Ovary (tissue), 9 donors: ENCODE results near the gene MYO9B. TPM values are rescaled to one million over a fixed set of nuclear protein-coding genes. Genes with fewer than 3 reads are reported as not detected.

Experiments used
- DNase-seq, 5 donors: peaks; one replicate each; pipeline ENCODE4 v3.0.0-alpha.2; 2019 to 2020
- H3K27ac ChIP-seq, 2 donors: fragments of 200-600 bp; one replicate each; pipeline versions ENCODE4 v1.5.1 to v1.8.0; 2019 to 2022
- H3K27me3 ChIP-seq: fragments of 200-600 bp; one replicate; pipeline ENCODE4 v1.8.0; 2022
- H3K36me3 ChIP-seq: fragments of 200-600 bp; sonication (generic); one replicate; pipeline ENCODE4 v1.5.1; 2019
- H3K4me1 ChIP-seq: one replicate; pipeline ENCODE4 v1.8.1; 2013; ENCODE audit warnings: mild to moderate bottlenecking, moderate library complexity; ENCODE audit not compliant: insufficient read depth
- H3K4me3 ChIP-seq: fragments of 200-600 bp; sonication (generic); one replicate; pipeline ENCODE4 v1.5.1; 2017
- H3K9me3 ChIP-seq, 2 donors: fragments of 200-600 bp in 1 of 2; sonication (generic) in 1 of 2; one replicate each; pipeline versions ENCODE4 v1.5.1 to v1.8.1; 2013 to 2019; ENCODE audit warnings: mild to moderate bottlenecking in 1 of 2, moderate library complexity in 1 of 2
- CTCF ChIP-seq, 3 donors: fragments of 450-650 bp in 2 of 3; fragments of 200-600 bp in 1 of 3; IDR thresholded peaks; one replicate each; pipeline versions ENCODE4 v1.5.1 to v1.8.0; 2016 to 2022; ENCODE audit warnings: antibody characterized with exemption in 3 of 3, mild to moderate bottlenecking in 1 of 3
- EP300 ChIP-seq: sonication (generic); formaldehyde crosslinking; IDR thresholded peaks from one replicate; pipeline ENCODE4 v1.6.1; 2017; ENCODE audit warnings: antibody characterized with exemption
- POLR2A ChIP-seq: fragments of 450-650 bp; IDR thresholded peaks from one replicate; pipeline ENCODE4 v1.6.1; 2017; ENCODE audit warnings: antibody characterized with exemption, mild to moderate bottlenecking, moderate library complexity
- WGBS, 3 donors: extraction: QIAGEN DNeasy Blood & Tissue Kit in 1 of 3; methylation state at CpG; one replicate each; pipeline versions ENCODE4 v1.1.5 to v1.1.7; 2013 to 2017; 5-methylcytosine and 5-hydroxymethylcytosine counted together
- intact Hi-C, 4 donors: fragments of 100-400 bp; cut with DNase I; formaldehyde crosslinking; loops; one replicate each; pipeline versions ENCODE4 v1.11.0 to v1.15.1; 2022 to 2023
- polyA plus RNA-seq, 2 donors: library from polyadenylated mRNA; stranded (reverse); fragments of 200-250 nt in 1 of 2; fragments of 350-450 nt in 1 of 2; fragmentation: Illumina TruSeq in 1 of 2; extraction: RNeasy Lipid Tissue Mini Kit (QIAGEN cat#74804) in 1 of 2; gene quantifications; one replicate each; pipeline ENCODE4 v1.2.3, GENCODE V29; 2013 to 2014
- total RNA-seq, 7 donors: library from RNA; depleted of rRNA in 2 of 7; stranded (reverse); fragments of >200 nt in 2 of 7; fragmentation: NEBNext Ultra II Directional in 3 of 7; extraction: Animal tissue kit (Norgen Biotek cat#: 25700) in 3 of 7; gene quantifications; one replicate each; pipeline versions ENCODE4 v1.1.0 to v1.2.4, GENCODE V29; 2016 to 2023
- donor health status: DM: no; HTN: no; CAD: no; lungs with moderate emphysema.
- donor health status: DM: no; HTN: no; CAD: no.
- donor health status: Bipolar disorder and iron deficiency.
- donor health status: DM: yes; HTN: yes; CAD: no.
- donor health status: DM: no; HTN: no; CAD: no.
- donor health status: DM: yes; HTN: yes; CAD: no.

The MYO9B gene
- total and polyA plus RNA-seq, 9 donors = 17.9 to 56.3 (median 34.1) TPM

GRCh38 chr19:17170538-17171297, 95.1 kb downstream of the MYO9B start:
- intact Hi-C loops = no loop called here
- no peaks in the 10 kb centered on the region for H3K4me1 ChIP-seq
- no peaks in the 10 kb centered on the region for H3K27me3 ChIP-seq
- WGBS, 3 donors = 83 to 88% (median 85%) methylated on average over 13 of the region's 13 CpGs
- H3K27ac ChIP-seq = no peak overlapping the region
- H3K4me3 ChIP-seq = no peak overlapping the region
- TF ChIP-seq EP300 (no peak), POLR2A (no peak), CTCF (IDR thresholded peaks at IDR 0.05) (no peak)
- H3K9me3 ChIP-seq = no peaks in the 10 kb centered on the region
- no peaks in the 10 kb centered on the region for H3K36me3 ChIP-seq
- DNase-seq = no peak

- intact Hi-C loops = no loop called here
- no peaks in the 10 kb centered on the region for H3K27me3 ChIP-seq
- H3K36me3 ChIP-seq = no peaks in the 10 kb centered on the region
- 87 to 91% (median 89%) methylated on average over 8 of the region's 8 CpGs for WGBS, 3 donors
- no peak overlapping the region for H3K4me3 ChIP-seq
- TF ChIP-seq CTCF (IDR thresholded peaks at IDR 0.05) (no peak), EP300 (no peak), POLR2A (no peak)
- no peaks in the 10 kb centered on the region for H3K4me1 ChIP-seq
- no peak for DNase-seq
- H3K27ac ChIP-seq = no peak overlapping the region
- H3K9me3 ChIP-seq = no peaks in the 10 kb centered on the region
Observed at GRCh38 chr19:17171874-17172273, 96.3 kb downstream of the MYO9B start.

GRCh38 chr19:17172624-17173345, 97.2 kb downstream of the MYO9B start:
- no peaks in the 10 kb centered on the region for H3K36me3 ChIP-seq
- no peak overlapping the region for H3K27ac ChIP-seq
- H3K9me3 ChIP-seq = no peaks in the 10 kb centered on the region
- no peak overlapping the region for H3K4me3 ChIP-seq
- 87 to 89% (median 88%) methylated on average over 32 to 33 of the region's 33 CpGs for WGBS, 3 donors
- no peaks in the 10 kb centered on the region for H3K27me3 ChIP-seq
- no peak for DNase-seq
- intact Hi-C loops = no loop called here
- H3K4me1 ChIP-seq = no peaks in the 10 kb centered on the region
- no peak for TF ChIP-seq CTCF (IDR thresholded peaks at IDR 0.05)
- TF ChIP-seq EP300 = no peak
- TF ChIP-seq POLR2A = no peak

GRCh38 chr19:17178291-17178690, 102.7 kb downstream of the MYO9B start:
- 91 to 95% (median 94%) methylated on average over 10 of the region's 10 CpGs for WGBS, 3 donors
- no peaks in the 10 kb centered on the region for H3K36me3 ChIP-seq
- H3K27ac ChIP-seq = no peak overlapping the region
- no peaks in the 10 kb centered on the region for H3K9me3 ChIP-seq
- no peak overlapping the region for H3K4me3 ChIP-seq
- no peaks in the 10 kb centered on the region for H3K4me1 ChIP-seq
- H3K27me3 ChIP-seq = no peaks in the 10 kb centered on the region
- intact Hi-C loops = no loop called here
- no peak for DNase-seq
- TF ChIP-seq CTCF (IDR thresholded peaks at IDR 0.05) (no peak), EP300 (no peak), POLR2A (no peak)
